ENCODE results near the gene SFMBT1.

Gene SFMBT1

DNA sequence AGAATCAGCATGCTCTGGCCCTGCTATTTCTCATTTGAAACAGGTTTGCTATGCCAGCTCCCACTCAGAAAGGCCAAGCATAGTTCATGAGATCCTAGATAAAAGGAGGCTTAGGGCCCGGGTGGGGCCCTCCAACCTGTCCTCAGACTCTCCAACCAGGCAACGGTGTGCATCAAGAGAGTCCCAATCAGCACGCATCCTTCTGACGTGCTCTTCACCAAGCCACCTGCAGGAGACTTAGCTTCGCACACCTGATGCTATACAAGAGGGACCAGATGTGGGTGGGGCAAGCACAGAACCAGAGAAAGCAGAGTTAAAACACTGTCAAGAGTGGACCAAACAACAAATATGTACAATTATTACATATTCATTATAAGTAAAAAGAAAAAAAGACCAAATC is 165.8 kb downstream of the SFMBT1 start:
- TF ChIP-seq, protein P1, sequence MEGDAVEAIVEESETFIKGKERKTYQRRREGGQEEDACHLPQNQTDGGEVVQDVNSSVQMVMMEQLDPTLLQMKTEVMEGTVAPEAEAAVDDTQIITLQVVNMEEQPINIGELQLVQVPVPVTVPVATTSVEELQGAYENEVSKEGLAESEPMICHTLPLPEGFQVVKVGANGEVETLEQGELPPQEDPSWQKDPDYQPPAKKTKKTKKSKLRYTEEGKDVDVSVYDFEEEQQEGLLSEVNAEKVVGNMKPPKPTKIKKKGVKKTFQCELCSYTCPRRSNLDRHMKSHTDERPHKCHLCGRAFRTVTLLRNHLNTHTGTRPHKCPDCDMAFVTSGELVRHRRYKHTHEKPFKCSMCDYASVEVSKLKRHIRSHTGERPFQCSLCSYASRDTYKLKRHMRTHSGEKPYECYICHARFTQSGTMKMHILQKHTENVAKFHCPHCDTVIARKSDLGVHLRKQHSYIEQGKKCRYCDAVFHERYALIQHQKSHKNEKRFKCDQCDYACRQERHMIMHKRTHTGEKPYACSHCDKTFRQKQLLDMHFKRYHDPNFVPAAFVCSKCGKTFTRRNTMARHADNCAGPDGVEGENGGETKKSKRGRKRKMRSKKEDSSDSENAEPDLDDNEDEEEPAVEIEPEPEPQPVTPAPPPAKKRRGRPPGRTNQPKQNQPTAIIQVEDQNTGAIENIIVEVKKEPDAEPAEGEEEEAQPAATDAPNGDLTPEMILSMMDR (IDR thresholded peaks at IDR 0.05): no peak
- DNase-seq: no peak
- Mint-ChIP-seq H3K9me3 (peaks cover 3% of the 10 kb centered on the region), H3K4me3 (no peak overlapping the region), H3K27ac (no peak overlapping the region), H3K4me1 (peaks cover 8% of the 10 kb centered on the region), H3K36me3 (ENCODE audit: low read depth) (peaks cover 7% of the 10 kb centered on the region), H3K27me3 (ENCODE audit: low read depth, poor library complexity) (peaks cover 3% of the 10 kb centered on the region)

DNA sequence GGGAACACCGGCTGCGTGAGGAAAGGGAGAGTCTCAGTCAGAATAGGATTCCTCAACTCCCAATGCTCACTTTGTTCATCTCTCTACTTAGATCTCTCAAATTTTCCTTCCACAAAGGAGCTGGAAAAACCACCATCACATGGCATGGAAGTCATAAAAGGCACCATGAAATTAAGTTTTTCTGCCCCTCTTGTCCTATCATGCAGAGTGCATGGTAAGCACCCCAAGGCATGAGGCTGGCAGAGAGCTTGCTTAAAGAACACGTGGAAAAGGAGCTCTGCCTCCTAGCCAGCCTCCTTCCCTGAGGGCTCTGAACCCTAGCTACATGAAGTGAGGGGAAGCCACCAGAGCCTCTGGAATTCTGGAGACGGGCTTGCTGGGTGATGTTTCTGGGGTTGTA is 166.3 kb downstream of the SFMBT1 start:
- no peak for DNase-seq
- Mint-ChIP-seq H3K27ac (no peak overlapping the region), H3K4me1 (peaks cover 9% of the 10 kb centered on the region), H3K4me3 (no peak overlapping the region), H3K9me3 (no peaks in the 10 kb centered on the region), H3K36me3 (ENCODE audit: low read depth) (peaks cover 2% of the 10 kb centered on the region), H3K27me3 (ENCODE audit: low read depth, poor library complexity) (peaks cover 3% of the 10 kb centered on the region)
- TF ChIP-seq, protein P1 (IDR thresholded peaks at IDR 0.05): no peak

DNA sequence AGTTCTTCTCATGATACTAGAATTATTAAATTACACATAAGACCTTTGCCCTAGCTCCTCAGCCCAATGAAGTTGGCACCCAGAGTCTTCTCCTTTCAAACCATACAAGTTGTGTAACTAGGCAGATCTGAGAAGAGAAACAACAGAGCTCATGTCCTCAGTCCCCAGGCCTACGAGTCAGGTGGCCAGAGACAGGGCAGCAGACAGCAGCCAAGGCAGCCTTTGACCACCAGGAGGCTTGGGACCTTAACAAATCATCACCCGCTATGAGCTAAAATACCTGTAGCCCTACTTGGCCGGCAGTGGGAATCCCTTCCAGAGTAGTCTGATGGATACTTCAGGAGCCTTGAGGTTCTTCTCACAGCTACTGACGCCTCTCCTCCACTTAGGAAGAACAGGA is 166.8 kb downstream of the SFMBT1 start:
- Mint-ChIP-seq H3K27me3 (ENCODE audit: low read depth, poor library complexity) (peaks cover 3% of the 10 kb centered on the region), H3K36me3 (ENCODE audit: low read depth) (no peaks in the 10 kb centered on the region), H3K9me3 (no peaks in the 10 kb centered on the region), H3K4me1 (peaks cover 9% of the 10 kb centered on the region), H3K4me3 (no peak overlapping the region), H3K27ac (no peak overlapping the region)
- TF ChIP-seq, protein P1 (IDR thresholded peaks at IDR 0.05): no peak
- no peak for DNase-seq

- H3K9me3 Mint-ChIP-seq: no peaks in the 10 kb centered on the region
- TF ChIP-seq, protein P1 (IDR thresholded peaks at IDR 0.05): no peak
- H3K36me3 Mint-ChIP-seq (ENCODE audit: low read depth): no peaks in the 10 kb centered on the region
- peaks cover 12% of the 10 kb centered on the region for H3K4me1 Mint-ChIP-seq
- no peak overlapping the region for H3K27ac Mint-ChIP-seq
- H3K4me3 Mint-ChIP-seq: no peak overlapping the region
- no peak for DNase-seq
- peaks cover 3% of the 10 kb centered on the region for H3K27me3 Mint-ChIP-seq (ENCODE audit: low read depth, poor library complexity)
Observed at GRCh38 chr3:52877085-52877484, 168.8 kb downstream of the SFMBT1 start.

GRCh38 chr3:52874864-52875587 is 170.8 kb downstream of the SFMBT1 start:
- DNase-seq: no peak
- TF ChIP-seq, protein P1 (IDR thresholded peaks at IDR 0.05): no peak
- Mint-ChIP-seq H3K4me1 (peaks cover 9% of the 10 kb centered on the region), H3K36me3 (ENCODE audit: low read depth) (no peaks in the 10 kb centered on the region), H3K9me3 (no peaks in the 10 kb centered on the region), H3K27ac (no peak overlapping the region), H3K27me3 (ENCODE audit: low read depth, poor library complexity) (peaks cover 3% of the 10 kb centered on the region), H3K4me3 (no peak overlapping the region)

- no peaks in the 10 kb centered on the region for H3K9me3 Mint-ChIP-seq
- H3K36me3 Mint-ChIP-seq (ENCODE audit: low read depth): no peaks in the 10 kb centered on the region
- no peak overlapping the region for H3K4me3 Mint-ChIP-seq
- H3K27me3 Mint-ChIP-seq (ENCODE audit: low read depth, poor library complexity): peaks cover 3% of the 10 kb centered on the region
- peaks cover 9% of the 10 kb centered on the region for H3K4me1 Mint-ChIP-seq
- H3K27ac Mint-ChIP-seq: no peak overlapping the region
- TF ChIP-seq, protein P1 (IDR thresholded peaks at IDR 0.05): no peak
- DNase-seq: no peak
Observed at GRCh38 chr3:52874160-52874701, 171.6 kb downstream of the SFMBT1 start.

Measured in nephron progenitor cell (in vitro differentiated cells).